Stimulated activated CD4-positive, alpha-beta T cell treated with anti-CD3 and anti-CD28 coated beads, Interleukin-2, amount 100 ng/mL, for 48 hours (primary cell): ENCODE measurements around the gene DNAJC12.

Experiments
- DNase-seq, 2 donors: peaks; one replicate each; pipeline ENCODE4 v3.0.0-alpha.2; 2020

The DNAJC12 gene

GRCh38 chr10:67760272-67760671 is 77.7 kb downstream of the DNAJC12 start:
- DNase-seq, result no peak
